GM18873 (cell line): ENCODE measurements around the gene PAIP2.
"Not testable (repeated sequence)": the region's sequence is repeated elsewhere in the genome, so short reads cannot be mapped to it uniquely, and the experiment has no call there.

Experiments
- ATAC-seq: cut with Tn5 transposase; IDR thresholded peaks from one replicate; pipeline ENCODE4 v1.9.1; 2021; ENCODE audit warnings: mild to moderate bottlenecking, moderate library complexity, moderate number of reproducible peaks; ENCODE audit not compliant: unreplicated experiment, low FRiP score

The PAIP2 gene

GRCh38 chr5:139376364-139376763 lies 34.7 kb downstream of the PAIP2 start:
- ATAC-seq, result no peak

GRCh38 chr5:139377226-139377625 lies 35.6 kb downstream of the PAIP2 start:
- ATAC-seq, result no peak

DNA sequence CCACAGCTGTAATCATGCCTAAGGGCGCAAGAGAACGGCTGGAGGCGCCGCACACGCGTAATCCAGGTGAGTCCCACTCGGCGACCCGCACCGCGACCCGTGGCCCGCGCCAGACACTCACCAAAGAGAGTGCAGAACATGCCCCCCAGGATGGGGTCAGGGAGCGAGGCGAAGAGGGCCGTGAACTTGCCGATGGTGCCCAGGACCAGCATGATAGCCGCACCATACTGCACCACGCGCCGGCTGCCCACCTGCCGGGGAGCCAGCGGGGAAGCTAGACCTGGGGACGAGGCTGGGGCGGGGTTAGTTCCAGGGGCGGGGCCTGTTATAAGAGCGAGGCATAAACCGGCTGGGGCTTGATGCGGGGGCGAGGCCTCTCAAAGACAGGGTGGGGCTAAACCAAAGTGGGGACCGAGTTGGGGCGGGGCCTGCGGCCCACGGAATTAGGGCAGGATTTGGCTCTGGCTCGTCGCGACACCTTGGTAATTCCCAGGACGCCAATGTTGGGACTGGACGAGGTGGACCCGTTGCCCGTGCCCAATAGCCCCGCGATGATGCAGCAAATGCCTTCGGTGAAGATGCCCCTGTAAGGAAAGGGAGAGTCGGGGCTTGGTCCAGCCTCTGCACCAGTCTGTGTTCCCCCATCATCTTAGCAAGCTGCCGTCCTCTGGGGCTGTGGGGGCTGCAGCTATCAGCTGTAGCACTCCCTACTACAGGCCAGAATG lies 36.6 kb downstream of the PAIP2 start:
- no peak for ATAC-seq

DNA sequence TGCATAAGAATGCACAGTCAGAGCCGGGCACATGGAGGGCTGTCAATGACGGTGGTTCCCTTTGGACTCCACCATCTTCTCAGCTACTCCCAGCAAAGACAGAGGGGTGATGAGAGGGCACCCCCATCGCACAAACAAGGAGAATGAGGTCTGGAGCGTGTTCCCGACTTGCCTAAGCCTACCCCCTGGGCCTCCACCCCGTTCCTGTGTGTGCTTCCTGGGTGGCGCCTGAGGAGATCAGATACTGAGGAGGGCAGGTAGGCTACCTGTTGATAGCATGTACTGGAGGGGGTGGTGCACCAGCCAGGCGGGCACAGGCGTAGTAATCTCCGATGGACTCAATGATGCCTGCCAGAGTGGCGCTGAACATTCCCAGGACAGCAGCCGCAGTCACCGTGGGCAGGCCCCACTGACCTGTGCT lies 37.3 kb downstream of the PAIP2 start:
- ATAC-seq, result no peak

DNA sequence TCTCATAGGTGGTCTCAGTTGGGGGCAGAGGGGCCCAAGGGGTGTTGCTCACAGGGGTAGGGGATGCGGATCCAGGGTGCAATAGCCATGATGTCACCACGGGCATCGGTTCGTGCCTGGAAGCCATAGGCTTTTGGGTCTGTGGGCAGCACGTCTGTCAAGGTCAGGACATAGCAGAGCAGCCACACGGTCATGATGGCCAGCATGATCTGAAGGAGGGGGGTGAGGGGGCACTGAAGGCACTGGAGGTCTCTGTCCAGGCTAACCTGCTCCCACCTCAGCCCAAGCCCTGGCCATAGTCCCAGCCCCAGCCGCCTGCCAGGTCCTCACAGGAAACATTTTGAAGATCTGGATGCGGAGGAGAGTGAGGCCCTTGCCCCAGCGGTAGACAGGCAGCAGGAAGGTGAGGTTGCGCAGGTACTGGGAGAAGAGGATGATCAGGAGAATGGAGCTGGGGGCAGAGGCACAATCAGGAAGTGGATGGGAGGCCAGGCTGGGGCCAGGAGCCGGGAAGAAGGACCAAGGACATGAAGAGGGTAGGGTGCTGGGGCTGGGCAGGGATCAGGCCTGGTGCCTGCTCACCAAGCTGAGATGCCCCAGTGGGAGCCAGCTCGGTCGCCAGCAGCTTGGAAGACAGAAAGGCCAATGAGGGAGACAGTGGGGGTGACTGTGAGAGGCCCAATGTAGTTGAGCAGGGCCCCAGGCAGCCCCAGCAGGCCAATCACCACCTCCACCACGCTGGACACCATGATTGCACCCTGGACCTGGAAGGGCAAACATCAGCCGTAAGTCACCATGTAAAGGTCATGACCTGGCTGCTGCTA lies 38.2 kb downstream of the PAIP2 start:
- ATAC-seq, result no peak

- ATAC-seq, result no peak
These were observed 40.4 kb downstream of the PAIP2 start for GRCh38 chr5:139381837-139382761.

DNA sequence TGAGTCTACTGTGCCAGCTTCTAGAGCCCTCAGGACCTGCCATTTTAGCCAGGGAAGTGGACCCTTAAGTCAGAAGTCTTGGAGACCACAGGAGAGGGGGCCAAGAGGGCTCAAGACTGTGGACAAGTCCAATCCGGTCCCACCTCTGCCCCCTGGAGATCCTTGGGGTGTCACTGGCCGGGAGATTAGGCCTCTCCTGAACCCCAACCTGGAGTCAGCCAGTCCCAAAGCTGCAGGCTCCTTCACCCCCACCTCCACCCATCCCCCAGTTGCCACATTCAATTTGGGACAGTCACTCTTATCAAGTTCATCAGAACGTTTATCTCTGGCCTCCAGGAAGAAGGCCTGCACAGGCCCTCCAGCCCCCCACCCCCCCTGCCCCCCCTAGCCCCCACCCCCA lies 41.2 kb downstream of the PAIP2 start:
- no peak for ATAC-seq

- ATAC-seq, result no peak
These were observed 41.8 kb downstream of the PAIP2 start, which contains the start of gene SLC23A1 for GRCh38 chr5:139383275-139383992. Gene SLC23A1 (minus strand): TSS chr5:139383297. CDS start chr5:139383253, 44 bp downstream.

GRCh38 chr5:139383993-139384590 lies 42.4 kb downstream of the PAIP2 start:
- no peak for ATAC-seq

DNA sequence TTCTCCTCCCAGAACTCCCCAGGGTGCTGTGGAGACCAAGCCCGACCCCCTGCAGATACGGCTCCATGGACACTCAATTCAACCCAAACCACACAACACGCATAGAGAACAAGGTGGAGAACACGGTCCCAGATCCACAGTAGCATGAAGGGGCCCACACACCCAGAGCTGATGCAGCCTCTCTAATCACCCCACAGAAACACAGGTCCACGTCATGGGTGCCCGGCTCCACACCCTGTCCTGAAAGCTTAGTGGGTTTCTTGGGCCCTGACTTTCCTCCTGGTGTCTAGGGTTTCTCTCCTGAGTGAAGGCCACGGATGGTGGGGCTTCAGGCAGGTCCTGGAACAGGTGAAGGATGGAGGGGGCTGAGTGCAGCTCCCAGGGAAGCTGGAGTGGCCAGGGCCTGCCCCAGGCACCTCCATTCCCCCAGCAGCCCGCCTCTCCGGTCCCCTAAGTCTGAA lies 43.0 kb downstream of the PAIP2 start:
- no peak for ATAC-seq

DNA sequence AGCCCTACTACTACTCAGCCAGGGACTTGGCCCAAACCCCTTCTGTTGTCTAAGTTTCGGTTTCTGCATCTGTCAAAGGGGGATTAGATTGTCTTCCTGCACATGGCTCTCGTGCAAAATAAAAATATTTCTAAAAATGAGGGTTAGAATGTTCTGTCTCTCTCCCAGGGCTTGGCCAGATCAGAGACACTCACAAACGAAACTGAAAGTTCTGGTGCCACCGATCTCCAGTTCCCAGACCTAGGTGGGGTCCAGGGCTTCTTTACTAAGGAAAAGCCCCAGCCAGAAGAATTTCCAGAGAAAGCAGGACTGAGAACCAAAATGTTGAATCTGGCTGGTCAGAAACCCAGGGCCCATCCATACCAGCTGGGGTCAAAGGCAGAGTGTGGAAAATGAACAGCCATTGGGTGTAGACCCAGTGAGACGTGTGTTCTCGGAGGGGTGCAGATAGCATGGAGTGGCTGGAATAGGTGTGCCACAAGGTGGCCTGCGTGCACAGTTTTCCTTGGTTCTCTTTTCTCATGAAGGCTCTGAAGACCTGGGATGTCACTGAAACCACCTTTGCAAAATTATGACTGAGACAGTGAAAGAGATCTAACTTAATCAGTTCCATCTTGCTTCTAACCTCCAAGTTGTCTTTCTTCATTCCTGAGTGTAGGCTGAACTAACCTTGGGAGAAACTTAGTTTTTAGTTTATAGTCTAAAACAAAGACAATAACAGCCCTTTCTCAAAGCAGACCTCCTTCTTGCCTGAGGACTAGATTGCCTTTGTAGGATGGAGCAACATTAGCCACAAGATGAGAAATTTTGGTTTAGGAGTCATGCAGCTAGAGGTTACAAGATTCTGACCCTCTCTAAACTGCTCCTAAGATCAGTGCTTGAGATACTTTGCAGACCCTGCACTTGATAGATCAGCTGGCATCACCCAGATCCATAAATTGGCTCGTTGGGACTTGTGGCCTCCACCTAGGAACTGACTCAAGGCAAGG lies 43.7 kb downstream of the PAIP2 start:
- no peak for ATAC-seq

DNA sequence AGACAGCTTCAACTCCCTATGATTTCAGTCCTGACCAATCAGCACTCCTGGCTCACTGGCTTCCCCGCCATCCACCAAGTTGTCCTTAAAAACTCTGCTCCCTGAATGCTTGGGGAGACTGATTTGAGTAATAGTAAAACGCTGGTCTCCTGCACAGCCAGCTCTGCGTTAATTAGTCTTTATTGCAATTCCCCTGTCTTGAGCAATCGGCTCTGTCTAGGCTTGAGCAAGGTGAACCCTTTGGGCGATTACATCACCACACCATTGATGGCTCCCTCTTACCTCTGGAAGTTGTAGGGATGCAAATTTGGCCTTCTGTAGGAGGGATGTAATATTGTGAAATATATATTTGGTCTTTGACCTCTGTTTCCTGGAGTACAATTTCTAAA lies 44.4 kb downstream of the PAIP2 start:
- no peak for ATAC-seq

GRCh38 chr5:139386956-139387355 lies 45.3 kb downstream of the PAIP2 start:
- not testable (repeated sequence) for ATAC-seq

GRCh38 chr5:139387611-139388197 lies 46.0 kb downstream of the PAIP2 start:
- no peak for ATAC-seq

GRCh38 chr5:139388198-139388821 lies 46.7 kb downstream of the PAIP2 start:
- no peak for ATAC-seq

DNA sequence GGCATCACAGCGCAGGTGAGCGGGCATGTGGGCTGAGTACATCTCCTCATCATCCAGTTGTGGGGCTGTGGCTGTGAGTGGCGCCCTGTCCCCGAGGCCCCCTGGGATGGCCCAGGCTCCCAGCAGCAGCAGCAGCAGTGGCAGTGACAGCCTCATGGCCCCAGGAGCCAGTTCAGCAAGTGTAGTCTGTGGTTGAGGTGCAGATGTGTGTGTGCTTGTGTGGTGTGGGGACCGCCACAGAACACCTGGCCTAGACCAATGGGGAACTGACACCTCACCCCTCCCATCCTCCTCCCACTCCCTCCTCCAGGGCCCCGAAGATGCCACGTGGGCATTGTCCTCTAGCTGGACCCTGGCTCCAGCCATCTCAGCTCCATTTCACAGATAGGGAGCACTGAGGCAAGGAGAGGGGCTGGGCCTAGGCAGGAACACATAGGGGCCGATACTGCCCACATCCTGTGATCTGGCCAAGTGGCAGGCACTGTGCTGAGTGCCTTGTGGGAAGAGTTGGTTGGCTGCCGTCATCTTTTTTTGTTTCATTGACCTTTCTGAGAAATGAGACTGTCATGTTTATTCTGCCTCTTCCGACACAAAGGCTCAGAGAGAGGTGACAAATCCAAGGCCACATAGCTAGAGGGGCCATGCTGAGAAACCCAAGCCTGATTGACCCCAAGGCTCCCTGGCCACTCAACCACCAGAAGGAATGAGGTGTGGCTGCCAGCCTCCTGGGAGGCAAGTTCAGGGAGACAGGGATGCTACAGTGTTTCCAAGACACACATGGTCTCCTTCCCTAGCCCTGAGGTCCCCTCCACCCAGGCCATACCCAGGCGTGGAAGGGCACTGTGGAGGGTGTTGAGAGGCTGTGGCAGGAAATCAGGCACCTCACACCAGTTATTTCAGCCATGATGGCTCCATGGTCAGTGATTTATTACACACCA lies 48.3 kb downstream of the PAIP2 start, which contains the start of gene MZB1:
Gene MZB1 (minus strand): TSS at position 213 of the 938 bp plus-strand sequence. CDS start 57 bp downstream, at position 156.
- ATAC-seq, result peak; percentile 34
